Measurements from ENCODE around the gene DTNB.

GRCh38 chr2:25420820-25421237, 252.5 kb downstream of the DTNB start:
- TF ChIP-seq, protein P1, sequence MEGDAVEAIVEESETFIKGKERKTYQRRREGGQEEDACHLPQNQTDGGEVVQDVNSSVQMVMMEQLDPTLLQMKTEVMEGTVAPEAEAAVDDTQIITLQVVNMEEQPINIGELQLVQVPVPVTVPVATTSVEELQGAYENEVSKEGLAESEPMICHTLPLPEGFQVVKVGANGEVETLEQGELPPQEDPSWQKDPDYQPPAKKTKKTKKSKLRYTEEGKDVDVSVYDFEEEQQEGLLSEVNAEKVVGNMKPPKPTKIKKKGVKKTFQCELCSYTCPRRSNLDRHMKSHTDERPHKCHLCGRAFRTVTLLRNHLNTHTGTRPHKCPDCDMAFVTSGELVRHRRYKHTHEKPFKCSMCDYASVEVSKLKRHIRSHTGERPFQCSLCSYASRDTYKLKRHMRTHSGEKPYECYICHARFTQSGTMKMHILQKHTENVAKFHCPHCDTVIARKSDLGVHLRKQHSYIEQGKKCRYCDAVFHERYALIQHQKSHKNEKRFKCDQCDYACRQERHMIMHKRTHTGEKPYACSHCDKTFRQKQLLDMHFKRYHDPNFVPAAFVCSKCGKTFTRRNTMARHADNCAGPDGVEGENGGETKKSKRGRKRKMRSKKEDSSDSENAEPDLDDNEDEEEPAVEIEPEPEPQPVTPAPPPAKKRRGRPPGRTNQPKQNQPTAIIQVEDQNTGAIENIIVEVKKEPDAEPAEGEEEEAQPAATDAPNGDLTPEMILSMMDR (IDR thresholded peaks at IDR 0.05; ENCODE audit: low read depth, low read length): no peak
- TF ChIP-seq EZH2phosphoT487 (IDR thresholded peaks at IDR 0.05; ENCODE audit: low read depth): no peak
